GM21360 (cell line): ENCODE data around the gene UPP2.

Experiments used
- ATAC-seq: cut with Tn5 transposase; IDR thresholded peaks from one replicate; pipeline ENCODE4 v1.9.1; 2021; ENCODE audit warnings: mild to moderate bottlenecking, moderate library complexity; ENCODE audit not compliant: unreplicated experiment

UPP2 gene

GRCh38 chr2:158101384-158101926, at the start of gene UPP2:
UPP2 (plus strand) TSS chr2:158101876; CDS start chr2:158102064, 188 bp downstream.
- ATAC-seq, result peak; percentile 81

- no peak for ATAC-seq
Observed at GRCh38 chr2:158052761-158053160, 48.9 kb upstream of the UPP2 start.

- no peak for ATAC-seq
Observed at GRCh38 chr2:158056875-158057274, 44.8 kb upstream of the UPP2 start.

GRCh38 chr2:158060160-158060834, 41.4 kb upstream of the UPP2 start:
- no peak for ATAC-seq

GRCh38 chr2:158060835-158061435, 40.7 kb upstream of the UPP2 start:
- ATAC-seq, result no peak

GRCh38 chr2:158061763-158062162, 39.9 kb upstream of the UPP2 start:
- ATAC-seq, result no peak

GRCh38 chr2:158066046-158066713, 35.5 kb upstream of the UPP2 start:
- ATAC-seq, result no peak

GRCh38 chr2:158071018-158071417, 30.7 kb upstream of the UPP2 start:
- no peak for ATAC-seq

GRCh38 chr2:158072361-158072760, 29.3 kb upstream of the UPP2 start:
- ATAC-seq, result no peak

GRCh38 chr2:158079672-158080071, 22.0 kb upstream of the UPP2 start:
- ATAC-seq, result no peak

- no peak for ATAC-seq
Observed at GRCh38 chr2:158088093-158088492, 13.6 kb upstream of the UPP2 start.

- ATAC-seq, result no peak
Observed at GRCh38 chr2:158089322-158089721, 12.4 kb upstream of the UPP2 start.

- no peak for ATAC-seq
Observed at GRCh38 chr2:158091647-158092046, 10.0 kb upstream of the UPP2 start.

GRCh38 chr2:158094487-158095092, 7.1 kb upstream of the UPP2 start:
- no peak for ATAC-seq

GRCh38 chr2:158095269-158095668, 6.4 kb upstream of the UPP2 start:
- no peak for ATAC-seq

GRCh38 chr2:158095912-158096311, 5.8 kb upstream of the UPP2 start:
- no peak for ATAC-seq

- ATAC-seq, result no peak
Observed at GRCh38 chr2:158097481-158097880, 4.2 kb upstream of the UPP2 start.

- no peak for ATAC-seq
Observed at GRCh38 chr2:158098178-158098577, 3.5 kb upstream of the UPP2 start.

- ATAC-seq, result no peak
Observed at GRCh38 chr2:158099716-158100115, 2.0 kb upstream of the UPP2 start.

- ATAC-seq, result no peak
Observed at GRCh38 chr2:158100411-158100810, 1.3 kb upstream of the UPP2 start.

GRCh38 chr2:158102446-158102845, 770 bp downstream of the UPP2 start:
- no peak for ATAC-seq
